Measurements from ENCODE around the gene TMEM229A.

DNA sequence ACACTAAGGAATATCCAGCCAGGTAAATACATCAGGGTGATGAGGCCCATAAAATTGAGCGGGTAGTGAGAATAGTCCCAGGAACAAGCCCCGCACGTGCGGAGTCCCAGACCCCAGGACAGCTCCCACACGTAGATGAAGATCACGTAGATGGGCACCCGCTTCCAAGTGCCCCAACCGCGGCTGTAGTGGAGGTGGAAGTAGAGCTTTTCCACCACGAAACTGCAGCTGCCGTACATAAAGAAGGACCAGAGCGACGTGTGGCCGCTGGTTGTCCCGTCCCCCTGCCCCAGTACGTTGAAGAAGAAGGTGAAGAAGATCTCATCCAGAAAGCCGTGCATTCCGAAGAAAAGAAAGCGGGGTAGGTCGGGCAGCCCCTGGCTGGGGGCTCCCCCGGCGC is 948 bp downstream of the TMEM229A start:
- TF ChIP-seq MYC (IDR thresholded peaks at IDR 0.05; ENCODE audit: low read depth, low read length) (no peak), POLR2A (IDR thresholded peaks at IDR 0.05; ENCODE audit: low read depth, low read length) (no peak), CTCF (IDR thresholded peaks at IDR 0.05; ENCODE audit: extremely low read depth in 1 of 2, insufficient read depth in 1 of 2, low read depth in 1 of 2, low read length in 2 of 2) (no peak), POLR2AphosphoS5 (IDR thresholded peaks at IDR 0.05; ENCODE audit: insufficient read depth, low read depth, low read length) (no peak), JUN (IDR thresholded peaks at IDR 0.05; ENCODE audit: borderline replicate concordance, insufficient read depth, insufficient read length, low read depth) (no peak), EZH2 (IDR thresholded peaks at IDR 0.05; ENCODE audit: borderline replicate concordance, low read depth, low read length, severe bottlenecking) (no peak), FOS (IDR thresholded peaks at IDR 0.05; ENCODE audit: borderline replicate concordance, insufficient read depth, low read length) (no peak)
- TF ChIP-seq, protein P1, sequence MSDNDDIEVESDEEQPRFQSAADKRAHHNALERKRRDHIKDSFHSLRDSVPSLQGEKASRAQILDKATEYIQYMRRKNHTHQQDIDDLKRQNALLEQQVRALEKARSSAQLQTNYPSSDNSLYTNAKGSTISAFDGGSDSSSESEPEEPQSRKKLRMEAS (IDR thresholded peaks at IDR 0.05; ENCODE audit: insufficient read depth, insufficient read length) = no peak
